ENCODE results near the gene BCLAF3. TPM values are rescaled to one million over a fixed set of nuclear protein-coding genes. Genes with fewer than 3 reads are reported as not detected.

Gene BCLAF3
- total RNA-seq (ENCODE audit: low replicate concordance), result 6.8 and 9.1 TPM in 2 replicates
- long read RNA-seq, partial matches to known transcripts, result 0 of 5 reads
- long read RNA-seq, other reads (novel, unspliced or antisense), result 5 of 5 reads

GRCh38 chrX:19990556-19991349, at the start of gene BCLAF3:
Gene BCLAF3 (minus strand): TSS chrX:19991061. CDS start chrX:19970264, 20,797 bp downstream.
- peak; percentile 92 for DNase-seq (ENCODE audit: extremely low spot score, unreplicated experiment)
- TF ChIP-seq CTCF (conservative IDR thresholded peaks at IDR 0.05), result peak; percentile 84
- H3K4me3 Mint-ChIP-seq, result peak within 1 kb of the TSS; percentile 90
- H3K36me3 Mint-ChIP-seq, result peaks cover 4% of the 10 kb centered on the region
- H3K9me3 Mint-ChIP-seq, result peaks cover 5% of the 10 kb centered on the region
- H3K4me1 Mint-ChIP-seq (ENCODE audit: unreplicated experiment), result no peaks in the 10 kb centered on the region
- H3K27me3 Mint-ChIP-seq, result no peaks in the 10 kb centered on the region
- peak within 1 kb of the TSS; percentile 67 for H3K27ac Mint-ChIP-seq

GRCh38 chrX:20038966-20039365, 48.1 kb upstream of the BCLAF3 start:
- H3K4me3 Mint-ChIP-seq, result no peak overlapping the region
- H3K27me3 Mint-ChIP-seq, result no peaks in the 10 kb centered on the region
- no peaks in the 10 kb centered on the region for H3K4me1 Mint-ChIP-seq (ENCODE audit: unreplicated experiment)
- no peak for DNase-seq (ENCODE audit: extremely low spot score, unreplicated experiment)
- H3K9me3 Mint-ChIP-seq, result no peaks in the 10 kb centered on the region
- H3K27ac Mint-ChIP-seq, result no peak overlapping the region
- TF ChIP-seq CTCF (conservative IDR thresholded peaks at IDR 0.05), result no peak
- no peaks in the 10 kb centered on the region for H3K36me3 Mint-ChIP-seq

GRCh38 chrX:20037186-20037585, 46.3 kb upstream of the BCLAF3 start:
- no peak overlapping the region for H3K27ac Mint-ChIP-seq
- no peaks in the 10 kb centered on the region for H3K9me3 Mint-ChIP-seq
- no peak for DNase-seq (ENCODE audit: extremely low spot score, unreplicated experiment)
- no peak for TF ChIP-seq CTCF (conservative IDR thresholded peaks at IDR 0.05)
- H3K27me3 Mint-ChIP-seq, result no peaks in the 10 kb centered on the region
- no peak overlapping the region for H3K4me3 Mint-ChIP-seq
- no peaks in the 10 kb centered on the region for H3K4me1 Mint-ChIP-seq (ENCODE audit: unreplicated experiment)
- H3K36me3 Mint-ChIP-seq, result no peaks in the 10 kb centered on the region

- Mint-ChIP-seq H3K27ac (no peak overlapping the region), H3K36me3 (peaks cover 4% of the 10 kb centered on the region), H3K4me1 (ENCODE audit: unreplicated experiment) (no peaks in the 10 kb centered on the region), H3K27me3 (no peaks in the 10 kb centered on the region), H3K9me3 (no peaks in the 10 kb centered on the region), H3K4me3 (no peak overlapping the region)
- no peak for TF ChIP-seq CTCF (conservative IDR thresholded peaks at IDR 0.05)
- no peak for DNase-seq (ENCODE audit: extremely low spot score, unreplicated experiment)
Measured at GRCh38 chrX:20032201-20032600, 41.3 kb upstream of the BCLAF3 start.

DNA sequence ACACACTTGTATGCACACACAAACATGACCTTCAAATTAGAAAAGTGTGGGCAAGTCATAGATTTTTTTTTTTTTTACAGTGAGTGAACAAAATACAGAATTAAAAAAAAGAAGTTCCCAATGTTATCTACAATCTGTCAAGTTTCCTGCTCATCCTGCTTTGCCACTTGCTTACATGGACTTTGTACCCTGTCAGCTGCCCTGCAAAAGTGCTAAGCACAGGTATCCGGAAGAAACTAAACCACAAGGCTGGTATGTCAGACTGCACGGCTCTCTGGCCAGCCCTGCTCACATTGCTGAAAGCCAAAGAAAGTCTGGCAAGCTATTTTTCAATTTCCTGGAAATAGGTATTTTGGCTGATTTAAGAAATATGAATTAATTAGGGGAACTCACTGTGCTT, 38.9 kb upstream of the BCLAF3 start:
- no peak overlapping the region for H3K4me3 Mint-ChIP-seq

More for the DNA sequence above, 38.9 kb upstream of the BCLAF3 start:
- Mint-ChIP-seq H3K9me3 (no peaks in the 10 kb centered on the region), H3K27me3 (no peaks in the 10 kb centered on the region), H3K36me3 (peaks cover 4% of the 10 kb centered on the region), H3K4me1 (ENCODE audit: unreplicated experiment) (no peaks in the 10 kb centered on the region), H3K27ac (peak overlapping the region; percentile 39)
- no peak for TF ChIP-seq CTCF (conservative IDR thresholded peaks at IDR 0.05)
- no peak for DNase-seq (ENCODE audit: extremely low spot score, unreplicated experiment)
